Suprapubic skin (tissue), 4 donors: ENCODE measurements around the gene TCF3. TPM values are rescaled to one million over a fixed set of nuclear protein-coding genes. Genes with fewer than 3 reads are reported as not detected.

Source experiments
- DNase-seq, 2 donors: peaks; one replicate each; pipeline ENCODE4 v3.0.0-alpha.2; 2019; ENCODE audit warnings: low spot score in 2 of 2
- H3K27ac ChIP-seq: fragments of 200-600 bp; sonication (generic); one replicate; pipeline ENCODE4 v1.5.1; 2019
- H3K27me3 ChIP-seq: fragments of 200-600 bp; sonication (generic); one replicate; pipeline ENCODE4 v1.5.1; 2019
- H3K36me3 ChIP-seq: fragments of 200-600 bp; sonication (generic); one replicate; pipeline ENCODE4 v1.5.1; 2019
- H3K4me1 ChIP-seq: fragments of 200-600 bp; sonication (generic); one replicate; pipeline ENCODE4 v1.5.1; 2019
- H3K4me3 ChIP-seq: fragments of 200-600 bp; sonication (generic); one replicate; pipeline ENCODE4 v1.5.1; 2019; ENCODE audit warnings: mild to moderate bottlenecking
- H3K9me3 ChIP-seq: fragments of 200-600 bp; sonication (generic); one replicate; pipeline ENCODE4 v1.5.1; 2019
- EP300 ChIP-seq: sonication (generic); formaldehyde crosslinking; IDR thresholded peaks from one replicate; pipeline ENCODE4 v1.6.1; 2017; ENCODE audit warnings: antibody characterized with exemption
- POLR2A ChIP-seq, 2 donors: fragments of 450-650 bp; IDR thresholded peaks; one replicate each; pipeline ENCODE4 v1.6.1; 2017; ENCODE audit warnings: antibody characterized with exemption in 2 of 2, mild to moderate bottlenecking in 2 of 2, moderate library complexity in 2 of 2
- POLR2AphosphoS5 ChIP-seq, 3 donors: sonication (generic); formaldehyde crosslinking; IDR thresholded peaks; one replicate each; pipeline ENCODE4 v1.6.1; 2017; ENCODE audit warnings: antibody characterized with exemption in 3 of 3
- WGBS: methylation state at CpG from one replicate; pipeline ENCODE4 v1.1.5; 2018; 5-methylcytosine and 5-hydroxymethylcytosine counted together
- total RNA-seq, 4 donors: library from RNA; depleted of rRNA; stranded (reverse); fragments of >200 nt; gene quantifications; one replicate each; pipeline ENCODE4 v1.1.0, GENCODE V29; 2016
- TF ChIP-seq, protein P1 (sequence below), 2 donors: fragments of 200-600 bp in 1 of 2; fragments of 450-650 bp in 1 of 2; sonication (generic) in 1 of 2; IDR thresholded peaks; one replicate each; pipeline ENCODE4 v1.5.1; 2016 to 2019; ENCODE audit warnings: antibody characterized with exemption in 2 of 2, mild to moderate bottlenecking in 1 of 2, moderate library complexity in 1 of 2

The TCF3 gene
- total RNA-seq, 4 donors from 2014 or later, result 57.2 to 80.9 (median 68.7) TPM

DNA sequence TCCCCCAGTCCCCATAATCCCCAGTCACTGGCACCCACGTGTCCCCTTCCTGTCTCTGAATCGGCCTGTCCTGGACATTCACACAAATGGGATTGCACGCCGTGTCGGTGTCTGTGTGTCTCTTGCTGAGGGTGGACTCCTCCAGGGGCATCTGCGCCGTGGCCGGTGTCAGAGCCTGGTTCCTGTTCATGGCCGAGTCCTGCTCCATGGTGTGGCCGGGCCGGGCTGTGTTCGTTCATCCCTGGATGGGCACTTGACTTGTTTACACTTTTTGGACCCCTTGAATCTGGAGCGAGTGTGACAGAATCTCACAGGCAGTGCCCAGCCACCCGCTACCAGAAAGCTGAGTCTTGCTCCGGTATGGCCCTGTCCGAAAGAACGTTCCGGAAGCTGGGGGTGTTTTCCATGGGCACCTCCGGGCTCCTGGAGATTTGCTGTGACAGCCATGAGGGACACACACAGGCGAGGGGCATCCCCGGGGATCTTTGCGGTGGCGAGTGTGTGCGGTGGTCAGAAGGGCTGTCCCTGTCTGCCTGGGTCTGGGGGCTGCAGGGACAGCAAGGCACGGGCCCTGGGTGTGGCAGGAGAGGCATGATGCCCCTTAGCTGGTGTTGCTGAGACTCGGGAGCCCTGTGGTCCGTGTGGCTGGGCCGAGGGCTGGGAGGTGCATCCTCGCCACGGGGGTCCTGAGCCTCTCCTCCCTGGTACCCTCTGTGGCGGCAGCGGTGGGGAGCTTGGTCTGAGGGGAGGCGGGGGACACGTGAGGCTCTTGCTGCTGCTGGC, 77.9 kb downstream of the TCF3 start:
- Histone ChIP-seq H3K4me3 (no peak overlapping the region), H3K9me3 (no peaks in the 10 kb centered on the region), H3K4me1 (peaks cover 2% of the 10 kb centered on the region), H3K27ac (no peak overlapping the region), H3K36me3 (peaks cover 32% of the 10 kb centered on the region), H3K27me3 (no peaks in the 10 kb centered on the region)
- TF ChIP-seq, protein P1, sequence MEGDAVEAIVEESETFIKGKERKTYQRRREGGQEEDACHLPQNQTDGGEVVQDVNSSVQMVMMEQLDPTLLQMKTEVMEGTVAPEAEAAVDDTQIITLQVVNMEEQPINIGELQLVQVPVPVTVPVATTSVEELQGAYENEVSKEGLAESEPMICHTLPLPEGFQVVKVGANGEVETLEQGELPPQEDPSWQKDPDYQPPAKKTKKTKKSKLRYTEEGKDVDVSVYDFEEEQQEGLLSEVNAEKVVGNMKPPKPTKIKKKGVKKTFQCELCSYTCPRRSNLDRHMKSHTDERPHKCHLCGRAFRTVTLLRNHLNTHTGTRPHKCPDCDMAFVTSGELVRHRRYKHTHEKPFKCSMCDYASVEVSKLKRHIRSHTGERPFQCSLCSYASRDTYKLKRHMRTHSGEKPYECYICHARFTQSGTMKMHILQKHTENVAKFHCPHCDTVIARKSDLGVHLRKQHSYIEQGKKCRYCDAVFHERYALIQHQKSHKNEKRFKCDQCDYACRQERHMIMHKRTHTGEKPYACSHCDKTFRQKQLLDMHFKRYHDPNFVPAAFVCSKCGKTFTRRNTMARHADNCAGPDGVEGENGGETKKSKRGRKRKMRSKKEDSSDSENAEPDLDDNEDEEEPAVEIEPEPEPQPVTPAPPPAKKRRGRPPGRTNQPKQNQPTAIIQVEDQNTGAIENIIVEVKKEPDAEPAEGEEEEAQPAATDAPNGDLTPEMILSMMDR (IDR thresholded peaks at IDR 0.05), result no peak
- 87% methylated on average over 26 of the region's 34 CpGs for WGBS
- DNase-seq, result no peak

DNA sequence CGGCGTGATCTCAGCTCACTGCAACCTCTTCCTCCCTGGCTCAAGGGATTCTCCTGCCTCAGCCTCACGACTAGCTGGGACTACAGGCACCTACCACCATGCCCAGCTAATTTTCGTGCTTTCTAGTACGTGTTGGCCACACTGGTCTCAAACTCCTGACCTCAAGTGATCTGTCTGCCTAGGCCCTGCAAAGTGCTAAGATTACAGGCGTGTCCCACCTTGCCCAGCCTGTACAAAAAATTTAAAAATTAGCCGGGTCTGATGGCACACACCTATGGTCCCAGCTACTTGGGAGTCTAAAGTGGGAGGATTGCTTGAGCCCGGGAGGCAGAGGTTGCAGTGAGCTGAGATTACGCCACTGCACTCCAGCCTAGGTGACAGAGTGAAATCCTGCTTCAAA, 79.6 kb downstream of the TCF3 start:
- TF ChIP-seq, protein P1 (IDR thresholded peaks at IDR 0.05), result no peak
- TF ChIP-seq POLR2AphosphoS5 (IDR thresholded peaks at IDR 0.05) (no peak), POLR2A (IDR thresholded peaks at IDR 0.05) (no peak), EP300 (no peak)
- DNase-seq, result no peak
- Histone ChIP-seq H3K27me3 (no peaks in the 10 kb centered on the region), H3K4me3 (no peak overlapping the region), H3K9me3 (no peaks in the 10 kb centered on the region), H3K27ac (no peak overlapping the region), H3K4me1 (peaks cover 11% of the 10 kb centered on the region), H3K36me3 (peaks cover 16% of the 10 kb centered on the region)
- WGBS, result 82% methylated on average over 9 of the region's 9 CpGs

DNA sequence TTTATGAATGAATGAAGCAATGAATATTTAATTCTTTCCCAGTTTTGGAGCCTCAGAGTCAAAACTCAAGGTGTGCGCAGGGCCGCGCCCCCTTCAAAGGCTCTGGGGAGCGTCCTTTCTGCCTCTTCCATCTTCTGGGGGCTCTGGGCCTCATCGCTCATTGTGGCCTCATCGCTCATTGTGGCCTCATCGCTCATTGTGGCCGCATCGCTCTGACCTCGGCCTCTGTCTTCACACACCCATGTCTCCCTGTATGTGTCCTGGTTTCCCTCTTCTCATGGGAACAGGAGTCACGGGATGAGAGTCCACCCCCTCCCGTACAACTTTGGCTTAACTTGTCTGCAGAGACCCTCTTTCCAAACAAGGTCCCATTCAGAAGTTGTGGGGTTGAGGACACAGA, 81.1 kb downstream of the TCF3 start:
- Histone ChIP-seq H3K4me1 (peaks cover 20% of the 10 kb centered on the region), H3K27me3 (no peaks in the 10 kb centered on the region), H3K4me3 (no peak overlapping the region), H3K27ac (no peak overlapping the region), H3K36me3 (peaks cover 1% of the 10 kb centered on the region), H3K9me3 (no peaks in the 10 kb centered on the region)
- no peak for TF ChIP-seq POLR2A (IDR thresholded peaks at IDR 0.05)
- no peak for TF ChIP-seq EP300
- TF ChIP-seq, protein P1 (IDR thresholded peaks at IDR 0.05), result no peak
- TF ChIP-seq POLR2AphosphoS5 (IDR thresholded peaks at IDR 0.05), result no peak
- WGBS, result 93% methylated on average over 12 of the region's 12 CpGs
- DNase-seq, result no peak

DNA sequence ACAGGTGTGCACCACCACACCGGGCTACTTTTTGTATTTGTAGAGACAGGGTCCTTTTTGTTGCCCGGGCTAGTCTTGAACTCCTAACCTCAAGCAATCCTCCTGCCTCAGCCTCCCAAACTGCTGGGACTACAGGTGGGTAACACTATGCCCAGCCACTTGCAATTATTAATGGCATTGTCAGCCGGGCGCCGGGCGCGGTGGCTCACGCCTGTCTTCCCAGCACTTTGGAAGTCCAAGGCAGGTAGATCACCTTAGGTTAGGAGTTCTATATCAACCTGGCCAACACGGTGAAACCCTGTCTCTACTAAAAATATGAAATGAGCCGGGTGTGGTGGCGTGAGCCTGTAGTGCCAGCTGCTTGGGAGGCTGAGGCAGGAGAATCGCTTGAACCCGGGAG, 81.6 kb downstream of the TCF3 start:
- TF ChIP-seq EP300, result no peak
- TF ChIP-seq, protein P1 (IDR thresholded peaks at IDR 0.05), result no peak
- WGBS, result 88% methylated on average over 12 of the region's 13 CpGs
- H3K4me3 ChIP-seq, result no peak overlapping the region
- no peaks in the 10 kb centered on the region for H3K36me3 ChIP-seq
- H3K9me3 ChIP-seq, result no peaks in the 10 kb centered on the region
- no peaks in the 10 kb centered on the region for H3K27me3 ChIP-seq
- no peak for DNase-seq
- H3K4me1 ChIP-seq, result peaks cover 25% of the 10 kb centered on the region
- H3K27ac ChIP-seq, result no peak overlapping the region

DNA sequence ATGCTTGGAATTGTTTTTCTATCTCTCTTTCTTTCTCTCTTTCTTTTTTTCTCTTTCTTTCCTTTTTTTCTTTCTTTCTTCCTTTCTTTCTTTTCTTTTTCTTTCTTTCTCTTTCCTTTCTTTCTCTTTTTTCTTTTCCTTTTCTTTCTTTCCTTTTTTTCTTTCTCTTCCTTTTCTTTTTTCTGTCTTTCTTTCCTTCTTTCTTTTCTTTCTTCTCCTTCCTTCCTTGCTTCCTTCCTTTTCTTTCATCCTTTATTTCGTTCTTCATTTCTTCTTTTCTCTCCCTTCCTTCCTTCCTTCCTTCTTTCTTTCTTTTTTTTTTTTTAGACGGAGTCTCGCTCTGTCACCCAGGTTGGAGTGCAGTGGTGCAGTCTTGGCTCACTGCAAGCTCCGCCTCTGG, 82.4 kb downstream of the TCF3 start:
- Histone ChIP-seq H3K27ac (no peak overlapping the region), H3K27me3 (no peaks in the 10 kb centered on the region)

More for the DNA sequence above, 82.4 kb downstream of the TCF3 start:
- Histone ChIP-seq H3K9me3 (no peaks in the 10 kb centered on the region), H3K36me3 (no peaks in the 10 kb centered on the region), H3K4me3 (no peak overlapping the region), H3K4me1 (peaks cover 28% of the 10 kb centered on the region)
- DNase-seq, result no peak
- 73% methylated on average over 4 of the region's 4 CpGs for WGBS
- TF ChIP-seq EP300 (no peak), POLR2AphosphoS5 (IDR thresholded peaks at IDR 0.05) (no peak), POLR2A (IDR thresholded peaks at IDR 0.05) (no peak)
- TF ChIP-seq, protein P1 (IDR thresholded peaks at IDR 0.05), result no peak
